Glomerular visceral epithelial cell (primary cell): ENCODE results near the gene HDAC4.

Experiments
- DNase-seq: peaks from one replicate; pipeline ENCODE4 v3.0.0-alpha.2; 2016; ENCODE audit errors: extremely low spot score

HDAC4 gene

DNA sequence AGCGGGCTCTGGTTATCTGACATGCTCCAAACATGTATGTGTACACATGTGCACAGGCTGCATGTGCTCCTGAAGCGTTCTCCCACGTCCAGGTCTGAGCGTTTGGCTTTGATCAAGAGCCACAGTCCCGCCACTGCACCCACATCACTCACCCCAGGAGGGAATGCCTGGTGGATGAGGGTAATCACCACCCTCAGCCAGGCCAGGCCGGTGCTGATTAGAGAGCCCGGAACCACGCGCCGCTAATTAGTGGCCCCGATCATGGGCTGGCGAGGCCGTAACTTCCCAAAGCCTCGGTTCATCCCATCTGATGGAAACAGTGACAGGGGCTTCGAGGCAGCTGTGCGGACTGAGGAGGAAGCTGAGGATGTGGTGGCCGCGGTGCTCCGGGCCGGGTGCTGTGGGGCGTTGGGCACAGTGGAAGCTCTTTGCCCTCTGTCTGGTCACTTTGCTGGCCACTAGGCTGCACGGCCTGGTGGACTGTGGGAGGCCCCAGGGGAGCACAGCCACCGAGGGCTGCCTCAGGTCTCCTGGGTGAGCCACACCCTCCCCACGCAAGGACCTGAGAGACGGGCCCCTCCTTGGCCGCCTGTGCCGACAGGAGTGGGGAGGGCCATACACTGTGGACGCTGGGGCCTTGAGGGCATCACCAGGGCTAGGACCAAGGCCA, 333.5 kb downstream of the HDAC4 start:
- no peak for DNase-seq

- no peak for DNase-seq
Measured at GRCh38 chr2:239066597-239066996, 334.2 kb downstream of the HDAC4 start.

GRCh38 chr2:239065962-239066361, 334.9 kb downstream of the HDAC4 start:
- no peak for DNase-seq

DNA sequence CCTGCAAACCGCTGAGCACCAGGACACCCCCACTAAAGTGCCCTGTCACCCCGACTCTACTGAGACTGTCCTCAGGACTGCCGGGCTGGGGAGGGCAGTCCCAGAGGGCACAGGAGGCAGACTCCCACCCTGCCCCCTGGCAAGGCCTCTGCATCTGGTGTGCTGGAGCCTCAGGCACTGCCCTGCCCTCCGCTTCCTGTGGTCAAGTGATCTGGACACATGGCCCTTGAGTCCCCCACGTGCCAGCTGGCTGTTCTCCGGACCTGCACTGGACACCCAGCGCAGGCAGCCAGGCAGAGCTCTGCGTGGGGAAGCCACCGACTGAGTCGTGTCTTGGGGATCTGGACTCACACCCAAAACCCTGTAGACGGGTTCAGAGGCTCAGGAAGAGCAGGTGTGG, 335.3 kb downstream of the HDAC4 start:
- DNase-seq: no peak

DNA sequence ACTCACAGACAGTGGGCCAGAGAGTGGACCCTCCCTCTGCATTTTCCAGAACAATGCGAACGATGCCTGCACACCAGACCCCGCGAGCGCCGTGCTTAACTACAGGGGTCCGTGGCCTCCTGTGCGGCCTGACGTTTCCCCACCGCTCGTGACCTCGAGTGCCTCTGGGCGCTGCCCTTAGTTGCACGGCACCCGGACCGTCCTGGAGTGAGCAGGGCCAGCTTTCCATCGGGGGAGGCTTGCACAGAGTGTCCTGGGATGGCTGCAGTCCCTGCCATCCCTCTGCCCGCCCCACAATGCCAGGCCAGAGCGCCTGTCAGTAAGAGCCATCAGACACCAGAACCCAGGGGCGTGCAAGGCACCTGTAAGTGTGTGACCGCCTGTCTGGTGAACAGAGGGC, 335.9 kb downstream of the HDAC4 start:
- DNase-seq: no peak

- no peak for DNase-seq
Measured at GRCh38 chr2:239064253-239064652, 336.6 kb downstream of the HDAC4 start.

GRCh38 chr2:239062743-239063142, 338.1 kb downstream of the HDAC4 start:
- no peak for DNase-seq

- no peak for DNase-seq
Measured at GRCh38 chr2:239061824-239062570, 338.8 kb downstream of the HDAC4 start.

DNA sequence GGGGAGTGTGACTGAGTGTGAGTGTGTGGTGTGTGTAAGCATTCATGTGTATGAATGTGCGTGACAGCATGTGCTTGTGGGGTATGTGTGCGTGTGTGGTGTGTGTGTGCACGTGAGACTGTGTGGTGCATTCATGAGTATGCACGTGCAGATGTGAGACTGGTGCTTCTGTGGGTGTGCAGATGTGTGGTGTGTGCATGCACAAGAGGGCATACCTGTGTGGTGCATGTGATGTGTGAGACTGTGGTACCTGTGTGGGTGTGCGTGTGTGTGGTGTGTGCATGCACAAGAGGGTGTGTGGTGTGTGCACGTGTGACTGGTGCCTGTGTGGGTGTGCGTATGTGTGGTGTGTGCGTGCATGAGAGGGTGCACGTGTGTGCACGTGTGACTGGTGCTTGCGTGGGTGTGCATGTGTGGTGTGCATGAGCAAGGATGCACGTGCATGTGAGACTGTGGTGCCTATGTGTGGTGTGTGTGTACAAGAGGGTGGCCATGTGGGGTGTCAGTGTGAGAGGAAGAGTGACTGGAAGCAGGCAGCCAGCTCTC, 339.6 kb downstream of the HDAC4 start:
- DNase-seq: no peak

GRCh38 chr2:239060676-239061075, 340.1 kb downstream of the HDAC4 start:
- no peak for DNase-seq

GRCh38 chr2:239059854-239060253, 341.0 kb downstream of the HDAC4 start:
- no peak for DNase-seq

DNA sequence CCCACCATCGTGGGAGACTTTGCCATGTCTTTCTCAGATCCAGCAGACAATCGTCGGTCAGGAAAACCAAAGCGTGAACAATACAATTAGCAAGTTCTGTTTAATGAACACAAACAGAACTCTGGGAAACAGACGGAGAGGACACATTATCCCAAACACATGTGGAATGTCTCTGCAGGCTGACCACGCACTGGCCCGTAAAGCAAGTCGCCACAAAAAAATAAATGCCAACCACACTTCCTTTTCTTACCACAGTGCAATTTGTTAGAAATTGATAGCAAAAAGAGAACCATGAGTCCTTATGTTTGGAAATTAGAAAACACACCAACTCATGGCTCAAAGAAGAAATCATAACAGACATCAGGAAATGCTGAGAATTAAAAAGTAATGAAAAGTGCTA, 342.1 kb downstream of the HDAC4 start:
- no peak for DNase-seq

DNA sequence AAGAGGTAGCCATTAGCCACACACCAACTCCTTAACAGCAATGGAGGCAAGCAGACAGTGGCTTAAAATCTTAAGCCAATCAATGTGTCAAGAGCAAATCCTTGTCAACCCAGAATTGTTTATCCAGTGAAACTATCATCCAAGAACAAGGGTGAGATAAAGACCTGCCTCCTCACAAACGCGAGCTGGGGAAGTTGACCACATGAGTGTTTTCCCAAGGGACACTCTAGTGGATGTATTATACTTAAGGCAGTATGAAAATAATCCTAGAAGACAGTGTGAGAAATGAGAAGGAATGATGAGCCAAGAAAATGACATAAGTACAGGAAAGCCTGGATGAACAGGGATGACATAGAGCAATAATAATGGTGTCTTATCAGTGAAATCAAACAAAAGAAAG, 343.3 kb downstream of the HDAC4 start:
- no peak for DNase-seq

- DNase-seq: no peak
Measured at GRCh38 chr2:239056611-239057010, 344.2 kb downstream of the HDAC4 start.

DNA sequence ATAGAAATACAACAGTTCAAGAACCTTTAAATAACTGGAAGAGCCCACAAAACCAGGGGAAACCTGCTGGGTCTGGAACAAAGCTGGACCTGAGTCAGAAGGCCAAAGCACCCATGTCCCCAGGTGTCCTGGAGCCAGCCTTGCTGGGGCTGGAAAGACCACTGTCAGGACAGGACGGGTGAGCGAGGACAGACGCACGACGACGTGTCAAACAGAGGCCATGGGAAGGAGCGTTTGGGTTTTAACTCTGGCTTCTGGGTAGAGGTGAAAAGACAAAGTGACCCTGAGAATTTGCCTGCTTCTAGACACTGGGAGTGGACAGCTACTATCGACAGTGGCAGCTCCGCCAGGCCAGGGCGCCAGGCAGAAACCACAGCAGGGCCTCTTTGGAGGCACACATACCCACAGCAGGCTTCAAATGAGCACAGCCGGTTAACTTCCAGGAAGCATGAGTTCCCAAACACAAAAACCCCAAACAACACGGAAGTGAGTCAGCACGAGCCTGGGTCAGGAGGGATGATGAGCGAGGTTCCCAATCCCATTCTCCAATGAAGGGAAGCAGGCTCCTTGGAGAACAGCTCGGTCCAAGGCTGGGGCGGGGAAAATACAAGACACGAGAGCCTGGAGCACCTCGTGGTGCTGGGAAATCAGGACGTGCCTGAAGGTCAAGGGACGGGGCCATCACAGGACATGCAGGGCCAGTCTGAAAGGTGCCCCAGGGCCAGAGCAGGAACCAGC, 344.9 kb downstream of the HDAC4 start:
- DNase-seq: no peak

GRCh38 chr2:239054921-239055320, 345.9 kb downstream of the HDAC4 start:
- no peak for DNase-seq

DNA sequence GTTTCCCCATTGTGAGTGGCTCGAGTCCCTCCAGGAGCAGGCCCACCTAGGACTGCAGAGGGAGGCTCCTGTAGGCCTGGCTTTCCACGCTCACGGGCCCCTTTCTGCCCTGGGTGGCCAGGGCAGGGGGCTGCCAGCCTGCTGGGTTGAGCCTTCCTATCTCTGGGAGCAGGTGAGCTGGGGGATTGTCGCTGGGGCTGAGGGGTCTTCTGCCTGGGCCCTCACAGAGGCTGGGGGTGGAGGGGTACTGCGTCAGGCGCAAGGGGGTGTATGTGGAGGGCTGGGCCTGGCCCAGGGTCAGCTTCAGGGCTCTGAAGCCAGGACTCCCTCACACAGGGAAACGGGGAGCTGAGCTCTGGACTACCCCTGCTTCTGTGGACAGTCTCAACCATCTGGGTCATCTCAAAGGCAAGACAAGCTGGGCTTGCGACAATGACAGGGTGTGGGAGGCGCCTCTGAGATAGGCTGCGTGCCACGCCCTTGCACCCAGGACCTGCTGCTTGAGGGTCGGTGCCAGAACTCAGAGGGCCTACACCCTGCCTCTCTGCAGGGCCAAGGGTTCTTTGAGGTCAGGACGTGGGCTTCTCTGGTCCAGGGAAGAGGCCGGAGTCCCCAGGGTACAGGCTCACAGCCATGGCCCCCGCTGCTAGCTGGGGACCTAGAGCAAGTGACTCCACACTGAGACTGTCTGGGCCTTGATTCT, 346.9 kb downstream of the HDAC4 start:
- no peak for DNase-seq

- DNase-seq: no peak
Measured at GRCh38 chr2:239052798-239053665, 347.8 kb downstream of the HDAC4 start.

DNA sequence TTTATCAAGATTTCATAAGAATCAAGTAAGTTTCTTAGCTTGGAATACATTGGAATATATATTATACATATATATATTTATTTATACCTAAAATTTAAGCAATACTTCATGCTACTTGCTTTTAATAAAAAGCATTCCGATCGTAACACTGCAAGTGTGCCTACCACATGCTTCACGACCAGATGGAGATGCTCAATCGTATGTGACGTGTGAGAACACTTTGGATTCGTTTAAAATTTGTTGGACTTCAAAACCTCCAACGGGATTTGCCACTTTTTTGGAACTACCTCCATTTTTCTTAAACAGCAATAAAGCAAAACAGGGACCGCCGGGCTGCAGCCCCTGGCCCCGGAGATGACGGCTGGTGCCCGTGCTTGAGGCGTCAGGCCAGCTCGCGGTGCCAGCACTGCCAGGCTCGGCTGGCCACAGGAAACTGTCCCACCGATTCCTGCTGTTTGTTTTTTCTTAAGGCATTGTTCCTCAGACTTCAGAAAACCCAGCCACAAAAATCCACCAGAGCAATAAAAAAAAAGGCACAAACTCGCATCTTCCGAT, 348.9 kb downstream of the HDAC4 start:
- no peak for DNase-seq

GRCh38 chr2:239050252-239050649, 350.6 kb downstream of the HDAC4 start:
- DNase-seq: no peak
